H9 (cell line): ENCODE results near the gene LBX1. TPM values are rescaled to one million over a fixed set of nuclear protein-coding genes. Genes with fewer than 3 reads are reported as not detected.

Experiments used
- DNase-seq: peaks from one replicate; pipeline ENCODE4 v3.0.0-alpha.2; 2017
- H2AFZ ChIP-seq: one replicate; pipeline ENCODE4 v1.6.1; 2013; ENCODE audit warnings: mild to moderate bottlenecking, low read length, control low read depth, moderate library complexity
- H2AK5ac ChIP-seq: 2 replicates; pipeline ENCODE4 v1.6.1; 2013; ENCODE audit warnings: low read length, control low read depth, mixed read lengths; ENCODE audit not compliant: insufficient read length
- H2BK120ac ChIP-seq: one replicate; pipeline ENCODE4 v1.6.1; 2013; ENCODE audit warnings: low read depth, mild to moderate bottlenecking, low read length, control low read depth, inconsistent platforms; ENCODE audit not compliant: poor library complexity, severe bottlenecking
- H2BK12ac ChIP-seq: 2 replicates; pipeline ENCODE4 v1.6.1; 2013; ENCODE audit warnings: low read length, control low read depth, mixed read lengths, low read depth; ENCODE audit not compliant: insufficient read length
- H2BK15ac ChIP-seq: 2 replicates; pipeline ENCODE4 v1.6.1; 2013; ENCODE audit warnings: low read depth, low read length, control low read depth
- H2BK20ac ChIP-seq: one replicate; pipeline ENCODE4 v1.6.1; 2013; ENCODE audit warnings: low read depth, mild to moderate bottlenecking, low read length, control low read depth, inconsistent platforms; ENCODE audit not compliant: poor library complexity, severe bottlenecking
- H2BK5ac ChIP-seq: 2 replicates; pipeline ENCODE4 v1.6.1; 2013; ENCODE audit warnings: low read length, control low read depth, mixed read lengths; ENCODE audit not compliant: insufficient read length
- H3K14ac ChIP-seq: 2 replicates; pipeline ENCODE4 v1.6.1; 2013; ENCODE audit warnings: low read length, control low read depth; ENCODE audit not compliant: insufficient read depth
- H3K18ac ChIP-seq: 2 replicates; pipeline ENCODE4 v1.6.1; 2013; ENCODE audit warnings: low read depth, mild to moderate bottlenecking, mixed read lengths, low read length, control low read depth; ENCODE audit not compliant: insufficient read length
- H3K23ac ChIP-seq: 2 replicates; pipeline ENCODE4 v1.6.1; 2013; ENCODE audit warnings: low read length, control low read depth, mixed read lengths, low read depth; ENCODE audit not compliant: insufficient read length
- H3K23me2 ChIP-seq: 2 replicates; pipeline ENCODE4 v1.6.1; 2013; ENCODE audit warnings: low read depth, mild to moderate bottlenecking, mixed read lengths, low read length, control low read depth; ENCODE audit not compliant: insufficient read length, poor library complexity, severe bottlenecking
- H3K27ac ChIP-seq: 2 replicates; pipeline ENCODE4 v1.5.1; 2013; ENCODE audit warnings: low read length, control low read depth, mixed read lengths, low read depth; ENCODE audit not compliant: insufficient read length
- H3K27me3 ChIP-seq: 2 replicates; pipeline ENCODE4 v1.6.1; 2013; ENCODE audit warnings: low read length, control low read depth, inconsistent platforms; ENCODE audit not compliant: insufficient read depth
- H3K4ac ChIP-seq: 2 replicates; pipeline ENCODE4 v1.6.1; 2013; ENCODE audit warnings: low read depth, mild to moderate bottlenecking, control low read depth, inconsistent platforms, low read length, moderate library complexity
- H3K4me1 ChIP-seq: 2 replicates; pipeline ENCODE4 v1.6.1; 2013; ENCODE audit warnings: low read length, control low read depth, inconsistent platforms; ENCODE audit not compliant: insufficient read depth
- H3K4me2 ChIP-seq: 2 replicates; pipeline ENCODE4 v1.6.1; 2013; ENCODE audit warnings: low read length, control low read depth, mixed read lengths; ENCODE audit not compliant: insufficient read length, insufficient read depth
- H3K56ac ChIP-seq: 2 replicates; pipeline ENCODE4 v1.6.1; 2013; ENCODE audit warnings: low read depth, mild to moderate bottlenecking, mixed read lengths, low read length, control low read depth; ENCODE audit not compliant: insufficient read length
- H3K79me1 ChIP-seq: 2 replicates; pipeline ENCODE4 v1.6.1; 2013; ENCODE audit warnings: low read depth, mild to moderate bottlenecking, moderate library complexity, low read length, control low read depth, inconsistent platforms; ENCODE audit not compliant: insufficient read depth, poor library complexity, severe bottlenecking
- H3K79me2 ChIP-seq: 2 replicates; pipeline ENCODE4 v1.6.1; 2013; ENCODE audit warnings: low read length, control low read depth, inconsistent platforms; ENCODE audit not compliant: insufficient read depth
- H3K9ac ChIP-seq: 2 replicates; pipeline ENCODE4 v1.6.1; 2013; ENCODE audit warnings: low read length, control low read depth, mixed read lengths; ENCODE audit not compliant: insufficient read length; ENCODE audit errors: extremely low read depth
- H3K9me3 ChIP-seq: one replicate; pipeline ENCODE4 v1.6.1; 2013; ENCODE audit warnings: low read depth, low read length, inconsistent platforms; ENCODE audit not compliant: control insufficient read depth
- H3T11ph ChIP-seq: one replicate; pipeline ENCODE4 v1.6.1; 2013; ENCODE audit warnings: mild to moderate bottlenecking, low read length, control low read depth, inconsistent platforms
- H4K20me1 ChIP-seq: one replicate; pipeline ENCODE4 v1.6.1; 2013; ENCODE audit not compliant: control insufficient read depth, insufficient read length, insufficient read depth
- H4K5ac ChIP-seq: 2 replicates; pipeline ENCODE4 v1.6.1; 2013; ENCODE audit warnings: low read depth, mild to moderate bottlenecking, mixed read lengths, low read length, control low read depth; ENCODE audit not compliant: insufficient read length
- H4K8ac ChIP-seq: replicated peaks from 2 replicates; pipeline ENCODE4 v1.6.1; 2013; ENCODE audit warnings: low read length, control low read depth, mixed read lengths, low read depth; ENCODE audit not compliant: insufficient read length
- H4K91ac ChIP-seq: 2 replicates; pipeline ENCODE4 v1.6.1; 2013; ENCODE audit warnings: low read depth, mild to moderate bottlenecking, moderate library complexity, mixed read lengths, low read length, control low read depth; ENCODE audit not compliant: insufficient read length
- H3K27ac Mint-ChIP-seq, 3 experiments: 2 replicates in 2 of 3; 3 replicates in 1 of 3; pipeline ENCODE4 v1.8.0; 2020 to 2021; ENCODE audit warnings: mixed read lengths in 3 of 3, mild to moderate bottlenecking in 1 of 3, moderate library complexity in 1 of 3
- H3K27me3 Mint-ChIP-seq: 2 replicates; pipeline ENCODE4 v1.8.0; 2021; ENCODE audit warnings: low read depth, mild to moderate bottlenecking, moderate library complexity, mixed read lengths
- H3K36me3 Mint-ChIP-seq, 3 experiments: 2 replicates in 2 of 3; 3 replicates in 1 of 3; pipeline ENCODE4 v1.8.0; 2020 to 2021; ENCODE audit warnings: low read depth in 3 of 3, mixed read lengths in 3 of 3; ENCODE audit not compliant: insufficient read depth in 1 of 3
- H3K4me1 Mint-ChIP-seq, 2 experiments: 2 replicates each; pipeline ENCODE4 v1.8.0; 2020; ENCODE audit warnings: mixed read lengths in 2 of 2
- H3K4me3 Mint-ChIP-seq, 2 experiments: 2 replicates in 1 of 2; 3 replicates in 1 of 2; pipeline ENCODE4 v1.8.0; 2020 to 2021; ENCODE audit warnings: mild to moderate bottlenecking in 2 of 2, mixed read lengths in 2 of 2, moderate library complexity in 1 of 2
- H3K9me3 Mint-ChIP-seq, 2 experiments: 2 replicates in 1 of 2; 3 replicates in 1 of 2; pipeline ENCODE4 v1.8.0; 2020; ENCODE audit warnings: mild to moderate bottlenecking in 2 of 2, mixed read lengths in 2 of 2, moderate library complexity in 1 of 2
- WGBS: extraction: QIAGEN DNeasy Blood & Tissue Kit; methylation state at CpG from one replicate; pipeline ENCODE4 v1.1.7; 2013; ENCODE audit warnings: missing lambda C conversion rate, low lambda C conversion rate, mixed read lengths; ENCODE audit not compliant: insufficient read length; ENCODE audit errors: extremely low coverage; 5-methylcytosine and 5-hydroxymethylcytosine counted together
- total RNA-seq: library from RNA; stranded (reverse); gene quantifications from 2 replicates; pipeline ENCODE4 v1.2.1, GENCODE V29; 2021
- TF ChIP-seq, protein P1 (sequence below): fragments of 200-600 bp; sonication (generic); conservative IDR thresholded peaks from 3 replicates; pipeline ENCODE4 v1.8.0; 2021; ENCODE audit warnings: antibody characterized with exemption, mild to moderate bottlenecking

LBX1 gene
- total RNA-seq, 1 experiment from 2014 or later: not detected

GRCh38 chr10:101222683-101223273, 6.5 kb downstream of the LBX1 start:
- Mint-ChIP-seq H3K27me3 (peaks cover 98% of the 10 kb centered on the region), H3K4me1 (peaks cover 7 to 24% of the 10 kb centered on the region in 2 experiments), H3K4me3 (no peak overlapping the region; a peak in 1 of 5 replicates), H3K27ac (no peak overlapping the region), H3K36me3 (peaks cover 0 to 2% (median 0%) of the 10 kb centered on the region in 3 experiments; a peak in 2 of 7 replicates), H3K9me3 (peaks cover 7 to 14% of the 10 kb centered on the region in 2 experiments)
- TF ChIP-seq, protein P1, sequence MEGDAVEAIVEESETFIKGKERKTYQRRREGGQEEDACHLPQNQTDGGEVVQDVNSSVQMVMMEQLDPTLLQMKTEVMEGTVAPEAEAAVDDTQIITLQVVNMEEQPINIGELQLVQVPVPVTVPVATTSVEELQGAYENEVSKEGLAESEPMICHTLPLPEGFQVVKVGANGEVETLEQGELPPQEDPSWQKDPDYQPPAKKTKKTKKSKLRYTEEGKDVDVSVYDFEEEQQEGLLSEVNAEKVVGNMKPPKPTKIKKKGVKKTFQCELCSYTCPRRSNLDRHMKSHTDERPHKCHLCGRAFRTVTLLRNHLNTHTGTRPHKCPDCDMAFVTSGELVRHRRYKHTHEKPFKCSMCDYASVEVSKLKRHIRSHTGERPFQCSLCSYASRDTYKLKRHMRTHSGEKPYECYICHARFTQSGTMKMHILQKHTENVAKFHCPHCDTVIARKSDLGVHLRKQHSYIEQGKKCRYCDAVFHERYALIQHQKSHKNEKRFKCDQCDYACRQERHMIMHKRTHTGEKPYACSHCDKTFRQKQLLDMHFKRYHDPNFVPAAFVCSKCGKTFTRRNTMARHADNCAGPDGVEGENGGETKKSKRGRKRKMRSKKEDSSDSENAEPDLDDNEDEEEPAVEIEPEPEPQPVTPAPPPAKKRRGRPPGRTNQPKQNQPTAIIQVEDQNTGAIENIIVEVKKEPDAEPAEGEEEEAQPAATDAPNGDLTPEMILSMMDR: no peak
- Histone ChIP-seq H2AK5ac (no peak overlapping the region), H3K18ac (no peak overlapping the region), H3K23me2 (no peaks in the 10 kb centered on the region), H2BK120ac (no peak overlapping the region), H3K23ac (no peak overlapping the region), H3K4ac (no peak overlapping the region), H2BK15ac (no peak overlapping the region), H3K4me1 (no peaks in the 10 kb centered on the region), H3K56ac (no peak overlapping the region), H3K9ac (no peak overlapping the region), H4K20me1 (no peaks in the 10 kb centered on the region), H3K27me3 (peaks cover 98% of the 10 kb centered on the region), H4K5ac (no peak overlapping the region), H4K8ac (no peak overlapping the region), H3K4me2 (no peak overlapping the region), H2BK12ac (no peak overlapping the region), H3K79me1 (no peaks in the 10 kb centered on the region), H3K79me2 (no peaks in the 10 kb centered on the region), H4K91ac (no peak overlapping the region), H2AFZ (no peak overlapping the region), H3K14ac (no peak overlapping the region; the same call in 1 of the 2 replicates), H2BK5ac (no peak overlapping the region), H2BK20ac (no peak overlapping the region), H3T11ph (no peak overlapping the region), H3K27ac (no peak overlapping the region), H3K9me3 (no peaks in the 10 kb centered on the region)
- WGBS: no CpG with 5 or more reads among the region's 42 CpGs
- DNase-seq: no peak
